ENCODE measurements around the gene KLHL29.

- no peak for TF ChIP-seq EZH2 (IDR thresholded peaks at IDR 0.05; ENCODE audit: insufficient read depth, poor library complexity, severe bottlenecking)
- no peak for TF ChIP-seq EZH2phosphoT487 (IDR thresholded peaks at IDR 0.05; ENCODE audit: insufficient read depth, low read depth)
These were observed 198.5 kb downstream of the KLHL29 start for GRCh38 chr2:23583467-23583866.

Measured in GM23248 (cell line).